RWPE2 (cell line): ENCODE data around the gene DIDO1.
"Not testable (repeated sequence)": the region's sequence is repeated elsewhere in the genome, so short reads cannot be mapped to it uniquely, and the experiment has no call there.

ENCODE experiments used
- ATAC-seq: fragments of 200-7000 bp; cut with Tn5 transposase; 3 replicates; pipeline ENCODE4 v1.9.1; 2021; ENCODE audit warnings: low read depth
- DNase-seq: peaks from one replicate; pipeline ENCODE4 v3.0.0-alpha.2; 2020; ENCODE audit warnings: low spot score
- H3K27ac ChIP-seq: fragments of 450-650 bp; 2 replicates; pipeline ENCODE4 v1.5.1; 2017; ENCODE audit warnings: mild to moderate bottlenecking; ENCODE audit not compliant: poor library complexity, severe bottlenecking
- H3K27me3 ChIP-seq: fragments of 250-450 bp; sonication (Bioruptor Pico); 2 replicates; pipeline ENCODE4 v1.5.1; 2021; ENCODE audit warnings: mild to moderate bottlenecking, moderate library complexity; ENCODE audit not compliant: insufficient read depth, poor library complexity, severe bottlenecking
- H3K36me3 ChIP-seq: fragments of 250-450 bp; sonication (Bioruptor Pico); 2 replicates; pipeline ENCODE4 v1.5.1; 2020; ENCODE audit warnings: low read depth, mild to moderate bottlenecking, moderate library complexity
- H3K4me1 ChIP-seq: fragments of 250-450 bp; sonication (Bioruptor Pico); 2 replicates; pipeline ENCODE4 v1.5.1; 2021; ENCODE audit warnings: mild to moderate bottlenecking, moderate library complexity; ENCODE audit not compliant: insufficient read depth, poor library complexity, severe bottlenecking
- H3K4me3 ChIP-seq: fragments of 250-450 bp; sonication (Bioruptor Pico); 2 replicates; pipeline ENCODE4 v1.5.1; 2021; ENCODE audit warnings: mild to moderate bottlenecking, moderate library complexity; ENCODE audit not compliant: severe bottlenecking
- H3K9me3 ChIP-seq: fragments of 250-450 bp; sonication (Bioruptor Pico); 2 replicates; pipeline ENCODE4 v1.5.1; 2021; ENCODE audit warnings: mild to moderate bottlenecking, moderate library complexity; ENCODE audit not compliant: severe bottlenecking
- CTCF ChIP-seq: fragments of 450-650 bp; IDR thresholded peaks from one replicate; pipeline ENCODE4 v1.5.1; 2017; ENCODE audit warnings: mild to moderate bottlenecking, moderate library complexity; ENCODE audit not compliant: poor library complexity, severe bottlenecking

DIDO1 gene

DNA sequence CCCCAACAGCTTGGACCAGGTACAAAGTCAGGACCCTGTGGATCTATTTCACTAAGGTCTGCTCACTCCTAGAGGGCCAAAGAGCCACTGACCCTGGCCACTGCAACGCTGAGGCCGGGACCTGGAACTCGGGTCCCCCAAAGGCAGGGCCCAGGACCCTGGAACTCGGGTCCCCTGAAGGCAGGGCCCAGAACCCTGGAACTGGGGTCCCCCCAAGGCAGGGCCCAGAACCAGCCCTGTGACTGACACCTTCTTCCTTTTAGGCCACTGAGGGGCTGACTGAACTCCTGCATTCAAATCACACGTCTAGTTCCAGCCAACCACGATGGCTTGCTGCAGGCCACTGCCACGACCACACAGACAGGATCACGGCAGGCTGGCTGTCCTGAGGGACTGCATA, 74.1 kb downstream of the DIDO1 start:
- no peaks in the 10 kb centered on the region for H3K9me3 ChIP-seq
- DNase-seq (no peak), ATAC-seq (no peak)
- H3K27ac ChIP-seq, result no peak overlapping the region
- H3K4me1 ChIP-seq, result peaks cover 5% of the 10 kb centered on the region
- no peak for TF ChIP-seq CTCF
- peaks cover 75% of the 10 kb centered on the region for H3K36me3 ChIP-seq
- no peak overlapping the region for H3K4me3 ChIP-seq
- no peaks in the 10 kb centered on the region for H3K27me3 ChIP-seq

DNA sequence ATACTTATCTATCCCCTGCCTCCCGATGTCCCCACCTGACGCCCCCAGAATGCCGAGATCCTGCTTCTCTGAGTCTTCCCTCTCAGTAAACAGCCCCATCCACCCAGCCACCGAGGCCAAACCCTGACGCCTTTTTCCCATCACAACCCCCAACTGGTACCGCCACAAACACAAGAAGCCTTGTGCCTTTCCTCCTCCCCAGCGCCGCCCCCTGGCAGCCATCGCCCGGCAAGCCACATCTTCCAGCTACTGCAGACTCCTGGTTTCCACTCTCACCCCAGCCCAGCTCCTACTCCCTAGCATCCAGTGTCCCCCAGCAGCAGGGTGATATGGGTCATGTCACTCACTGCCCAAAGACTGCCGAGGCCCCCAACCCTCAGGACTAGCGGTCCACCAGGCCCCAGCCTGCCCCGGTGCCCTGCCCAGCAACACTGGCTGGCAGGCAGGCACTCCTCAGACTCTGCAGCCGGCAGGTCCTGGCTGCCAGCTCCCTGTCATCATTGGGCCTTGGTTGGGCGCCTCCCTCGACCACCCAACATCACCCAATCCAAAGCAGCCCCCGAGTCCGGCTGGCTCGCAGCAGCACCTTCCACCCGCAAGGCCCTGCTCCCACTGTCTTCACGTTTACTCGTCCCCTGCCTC, 75.9 kb downstream of the DIDO1 start:
- Histone ChIP-seq H3K36me3 (peaks cover 69% of the 10 kb centered on the region), H3K4me3 (no peak overlapping the region), H3K27me3 (no peaks in the 10 kb centered on the region), H3K27ac (no peak overlapping the region), H3K9me3 (no peaks in the 10 kb centered on the region), H3K4me1 (no peaks in the 10 kb centered on the region)
- no peak for DNase-seq
- ATAC-seq, result no peak
- TF ChIP-seq CTCF, result no peak

- TF ChIP-seq CTCF, result no peak
- peaks cover 67% of the 10 kb centered on the region for H3K36me3 ChIP-seq
- H3K27ac ChIP-seq, result no peak overlapping the region
- ATAC-seq (no peak), DNase-seq (no peak)
- no peaks in the 10 kb centered on the region for H3K27me3 ChIP-seq
- H3K4me1 ChIP-seq, result no peaks in the 10 kb centered on the region
- H3K4me3 ChIP-seq, result no peak overlapping the region
- no peaks in the 10 kb centered on the region for H3K9me3 ChIP-seq
These were observed 76.9 kb downstream of the DIDO1 start for GRCh38 chr20:62849431-62849830.

DNA sequence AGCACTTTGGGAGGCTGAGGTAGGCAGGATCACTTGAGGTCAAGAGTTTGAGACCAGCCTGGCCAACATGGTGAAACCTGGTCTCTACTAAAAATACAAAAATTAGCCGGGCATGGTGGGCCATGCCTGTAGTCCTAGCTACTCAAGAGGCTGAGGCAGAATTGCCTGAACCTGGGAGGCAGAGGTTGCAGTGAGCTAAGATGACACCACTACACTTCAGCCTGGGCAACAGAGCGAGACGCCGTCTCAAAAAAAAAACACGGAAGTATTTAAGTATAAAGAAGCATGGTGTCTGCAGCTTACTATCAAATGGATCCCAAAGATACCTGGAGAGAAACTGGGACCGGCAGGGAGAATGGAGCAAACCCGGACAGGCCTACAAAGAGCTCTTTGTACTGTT, 77.4 kb downstream of the DIDO1 start:
- not testable (repeated sequence) for ATAC-seq, H3K27ac ChIP-seq, DNase-seq, H3K27me3 ChIP-seq, H3K4me3 ChIP-seq, H3K4me1 ChIP-seq, H3K9me3 ChIP-seq
- peaks cover 62% of the 10 kb centered on the region for H3K36me3 ChIP-seq

DNA sequence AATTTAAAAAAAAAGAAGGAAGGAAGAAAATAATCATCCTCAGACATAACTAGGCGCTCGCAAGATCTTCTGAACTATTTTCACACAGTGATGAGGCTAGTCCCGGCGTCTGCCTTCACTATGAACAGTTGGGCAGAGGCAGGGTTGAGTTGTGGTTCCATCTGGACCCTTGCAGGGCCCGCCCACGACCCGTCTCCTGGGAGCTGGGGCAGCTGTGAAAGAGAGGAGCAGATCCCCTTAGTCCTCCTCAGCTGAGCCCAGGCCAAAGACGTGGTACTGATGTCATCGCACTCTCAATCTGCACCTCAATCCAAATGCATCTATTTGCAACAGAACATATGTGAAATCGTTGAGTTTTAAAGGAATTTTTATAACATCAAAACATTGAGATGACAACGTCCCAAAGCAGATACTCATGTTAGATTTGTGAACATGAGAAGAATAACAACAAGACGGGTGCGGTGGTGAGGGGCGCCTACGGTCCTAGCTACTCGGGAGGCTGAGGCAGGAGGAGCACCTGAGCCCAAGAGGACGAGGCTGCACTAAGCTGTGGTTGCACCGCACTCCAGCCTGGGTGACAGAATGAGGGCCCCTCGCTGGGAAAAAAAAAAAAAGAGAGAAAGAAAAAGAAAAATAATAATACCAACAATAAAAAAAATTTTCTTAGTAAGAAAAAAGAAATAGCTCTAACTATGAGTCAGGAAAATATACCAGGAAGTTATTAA, 80.0 kb downstream of the DIDO1 start:
- Histone ChIP-seq H3K4me1 (no peaks in the 10 kb centered on the region), H3K27ac (no peak overlapping the region), H3K27me3 (no peaks in the 10 kb centered on the region), H3K36me3 (peaks cover 39% of the 10 kb centered on the region), H3K9me3 (no peaks in the 10 kb centered on the region), H3K4me3 (no peak overlapping the region)
- no peak for TF ChIP-seq CTCF
- ATAC-seq, result no peak
- peak; percentile 38 for DNase-seq
